ACC112 (cell line): ENCODE data around the gene LIPK.

Source experiments
- H2AFZ ChIP-seq: fragments of 200-600 bp; sonication (generic); one replicate; pipeline ENCODE4 v1.6.0; 2017; ENCODE audit warnings: antibody characterized with exemption, low read length; ENCODE audit not compliant: unreplicated experiment
- H3K27ac ChIP-seq: fragments of 200-600 bp; sonication (generic); 2 replicates; pipeline ENCODE4 v1.5.1; 2014; ENCODE audit warnings: low read depth, mild to moderate bottlenecking, antibody characterized with exemption, low read length, moderate library complexity
- H3K27me3 ChIP-seq: fragments of 200-600 bp; sonication (generic); 2 replicates; pipeline ENCODE4 v1.6.1; 2014; ENCODE audit warnings: mild to moderate bottlenecking, antibody characterized with exemption, low read length, moderate library complexity, mixed read lengths; ENCODE audit not compliant: insufficient read depth
- H3K36me3 ChIP-seq: fragments of 200-600 bp; sonication (generic); 2 replicates; pipeline ENCODE4 v1.6.1; 2016; ENCODE audit warnings: mild to moderate bottlenecking, antibody characterized with exemption, low read length, moderate library complexity, mixed read lengths; ENCODE audit not compliant: insufficient read depth
- H3K4me1 ChIP-seq: fragments of 200-600 bp; sonication (generic); one replicate; pipeline ENCODE4 v1.6.1; 2016; ENCODE audit warnings: low read length, mixed read lengths; ENCODE audit not compliant: insufficient read depth, unreplicated experiment, control insufficient read depth
- H3K4me3 ChIP-seq: fragments of 200-600 bp; sonication (generic); 2 replicates; pipeline ENCODE4 v1.5.1; 2014; ENCODE audit warnings: mild to moderate bottlenecking, low read depth, low read length
- H3K79me2 ChIP-seq: fragments of 200-600 bp; sonication (generic); one replicate; pipeline ENCODE4 v1.6.0; 2016; ENCODE audit warnings: low read length; ENCODE audit not compliant: control insufficient read depth, unreplicated experiment, insufficient read depth

The LIPK gene

GRCh38 chr10:88754287-88754686, 48.2 kb downstream of the LIPK start:
- Histone ChIP-seq H3K4me3 (no peak overlapping the region), H3K4me1 (peaks cover 13% of the 10 kb centered on the region), H3K36me3 (no peaks in the 10 kb centered on the region), H3K79me2 (no peaks in the 10 kb centered on the region), H3K27ac (no peak overlapping the region; the same call in 1 of the 2 replicates), H2AFZ (no peak overlapping the region), H3K27me3 (no peaks in the 10 kb centered on the region)

GRCh38 chr10:88755753-88756152, 49.7 kb downstream of the LIPK start:
- no peaks in the 10 kb centered on the region for H3K36me3 ChIP-seq
- H3K79me2 ChIP-seq = no peaks in the 10 kb centered on the region
- no peaks in the 10 kb centered on the region for H3K27me3 ChIP-seq
- no peak overlapping the region for H3K27ac ChIP-seq
- peaks cover 13% of the 10 kb centered on the region for H3K4me1 ChIP-seq
- H2AFZ ChIP-seq = no peak overlapping the region
- H3K4me3 ChIP-seq = no peak overlapping the region

- H3K4me1 ChIP-seq = peaks cover 13% of the 10 kb centered on the region
- H3K36me3 ChIP-seq = no peaks in the 10 kb centered on the region
- no peak overlapping the region for H3K27ac ChIP-seq
- H3K79me2 ChIP-seq = no peaks in the 10 kb centered on the region
- H2AFZ ChIP-seq = no peak overlapping the region
- no peaks in the 10 kb centered on the region for H3K27me3 ChIP-seq
- no peak overlapping the region for H3K4me3 ChIP-seq
Observed at GRCh38 chr10:88756660-88757059, 50.6 kb downstream of the LIPK start.

- Histone ChIP-seq H3K27ac (no peak within 1 kb of the TSS), H3K4me1 (peaks cover 6% of the 10 kb centered on the region), H3K4me3 (no peak within 1 kb of the TSS), H3K36me3 (no peaks in the 10 kb centered on the region), H3K79me2 (no peaks in the 10 kb centered on the region), H3K27me3 (no peaks in the 10 kb centered on the region), H2AFZ (no peak within 1 kb of the TSS)
Observed at GRCh38 chr10:88759366-88760101, 53.5 kb downstream of the LIPK start, which contains the start of gene LIPN. Gene LIPN, plus strand, starts transcription at chr10:88760020. Its CDS starts 1,386 bp downstream, at chr10:88761406.

GRCh38 chr10:88762906-88763305, 56.9 kb downstream of the LIPK start:
- Histone ChIP-seq H3K36me3 (no peaks in the 10 kb centered on the region), H3K4me3 (no peak overlapping the region), H2AFZ (no peak overlapping the region), H3K27ac (no peak overlapping the region), H3K4me1 (no peaks in the 10 kb centered on the region), H3K27me3 (no peaks in the 10 kb centered on the region), H3K79me2 (no peaks in the 10 kb centered on the region)

GRCh38 chr10:88763441-88763840, 57.4 kb downstream of the LIPK start:
- H3K4me3 ChIP-seq = no peak overlapping the region
- peak overlapping the region; percentile 30 for H2AFZ ChIP-seq
- no peaks in the 10 kb centered on the region for H3K79me2 ChIP-seq
- no peaks in the 10 kb centered on the region for H3K4me1 ChIP-seq
- H3K27ac ChIP-seq = no peak overlapping the region
- H3K27me3 ChIP-seq = no peaks in the 10 kb centered on the region
- H3K36me3 ChIP-seq = no peaks in the 10 kb centered on the region

- Histone ChIP-seq H3K79me2 (no peaks in the 10 kb centered on the region), H3K27me3 (no peaks in the 10 kb centered on the region), H3K4me3 (no peak overlapping the region), H3K27ac (no peak overlapping the region), H3K36me3 (no peaks in the 10 kb centered on the region), H2AFZ (no peak overlapping the region), H3K4me1 (no peaks in the 10 kb centered on the region)
Observed at GRCh38 chr10:88764110-88764509, 58.1 kb downstream of the LIPK start.

GRCh38 chr10:88765816-88766215, 59.8 kb downstream of the LIPK start:
- Histone ChIP-seq H3K27ac (no peak overlapping the region), H3K36me3 (no peaks in the 10 kb centered on the region), H3K79me2 (no peaks in the 10 kb centered on the region), H3K27me3 (no peaks in the 10 kb centered on the region), H3K4me3 (no peak overlapping the region), H3K4me1 (no peaks in the 10 kb centered on the region), H2AFZ (no peak overlapping the region)

GRCh38 chr10:88769384-88769783, 63.3 kb downstream of the LIPK start:
- Histone ChIP-seq H3K27ac (no peak overlapping the region), H3K27me3 (no peaks in the 10 kb centered on the region), H3K4me1 (no peaks in the 10 kb centered on the region), H2AFZ (no peak overlapping the region), H3K4me3 (no peak overlapping the region), H3K79me2 (no peaks in the 10 kb centered on the region), H3K36me3 (no peaks in the 10 kb centered on the region)

GRCh38 chr10:88781206-88781605, 75.2 kb downstream of the LIPK start:
- Histone ChIP-seq H3K4me3 (no peak overlapping the region), H3K36me3 (no peaks in the 10 kb centered on the region), H3K27ac (no peak overlapping the region), H3K4me1 (no peaks in the 10 kb centered on the region), H2AFZ (no peak overlapping the region), H3K79me2 (no peaks in the 10 kb centered on the region), H3K27me3 (no peaks in the 10 kb centered on the region)

- H3K4me3 ChIP-seq = no peak overlapping the region
Observed at GRCh38 chr10:88782222-88782621, 76.2 kb downstream of the LIPK start.

More at GRCh38 chr10:88782222-88782621, 76.2 kb downstream of the LIPK start:
- no peaks in the 10 kb centered on the region for H3K4me1 ChIP-seq
- H3K27ac ChIP-seq = no peak overlapping the region
- no peaks in the 10 kb centered on the region for H3K27me3 ChIP-seq
- no peaks in the 10 kb centered on the region for H3K36me3 ChIP-seq
- H2AFZ ChIP-seq = no peak overlapping the region
- no peaks in the 10 kb centered on the region for H3K79me2 ChIP-seq
